ENCODE results near the gene SHPK.
A peak's percentile ranks its signal among the peaks of the same experiment; 100 is the strongest.
"Not testable (repeated sequence)": the region's sequence is repeated elsewhere in the genome, so short reads cannot be mapped to it uniquely, and the experiment has no call there.

Gene SHPK

DNA sequence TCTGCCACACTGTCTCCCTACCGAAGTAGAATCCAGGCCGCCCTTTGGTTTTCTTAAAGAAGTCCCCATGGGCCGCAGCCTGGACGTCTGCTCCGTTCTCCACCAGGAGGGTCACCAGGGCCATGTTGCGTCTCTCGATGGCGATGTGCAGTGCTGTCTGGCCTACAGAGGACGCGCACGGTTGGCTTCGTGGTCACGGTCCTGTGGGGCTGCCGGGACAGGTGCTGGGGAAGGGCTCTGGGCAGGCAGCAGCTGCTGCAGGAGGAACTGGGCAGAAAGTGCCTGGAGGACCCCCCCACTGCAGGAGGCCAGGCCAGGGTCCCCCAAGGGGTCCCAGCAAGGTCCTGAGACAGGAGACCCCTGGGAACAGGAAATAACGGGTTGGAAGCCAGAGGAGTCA lies 45.8 kb downstream of the SHPK start:
- DNase-seq (ENCODE audit: low read depth in 2 of 2) = no peak

DNA sequence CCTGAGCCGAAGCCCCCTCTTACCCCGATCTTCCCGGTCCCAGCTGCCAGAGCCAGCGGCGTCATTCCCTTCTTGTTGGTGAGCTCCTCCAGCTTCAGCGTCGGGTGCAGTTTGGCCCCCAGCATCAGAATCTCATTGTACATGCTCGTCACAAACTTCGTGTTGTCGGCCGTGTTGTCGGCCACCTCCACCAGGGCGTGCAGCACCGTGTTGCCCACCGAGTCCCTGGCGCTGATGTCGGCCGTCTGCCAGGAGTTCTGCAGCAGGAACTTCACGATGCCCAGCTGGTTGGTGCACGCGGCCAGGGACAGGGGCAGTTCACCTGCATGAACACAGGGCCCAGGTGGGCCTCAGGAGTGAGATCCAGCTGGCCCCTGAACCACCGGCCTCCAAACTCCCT lies 46.3 kb downstream of the SHPK start:
- DNase-seq (ENCODE audit: low read depth in 2 of 2) = no peak

DNA sequence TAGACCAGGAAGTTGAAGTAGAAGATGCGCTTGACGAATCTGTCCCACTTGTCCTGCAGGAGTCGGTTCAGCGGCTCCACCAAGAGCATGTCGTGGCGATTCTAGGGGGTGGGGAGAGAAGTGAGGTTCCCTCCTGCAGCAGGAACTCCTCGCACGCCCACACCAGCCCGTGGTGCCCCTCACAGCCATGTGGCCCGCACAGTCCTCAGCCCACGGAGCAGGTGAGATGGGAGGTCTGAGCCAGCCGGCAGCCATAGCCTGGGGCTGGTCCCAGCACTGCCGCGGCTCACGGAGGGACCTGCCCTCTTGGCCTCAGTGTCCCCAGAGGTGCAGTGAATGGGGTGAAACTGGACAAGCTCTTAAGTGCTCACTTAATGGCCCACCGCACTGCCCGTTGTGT lies 50.2 kb downstream of the SHPK start:
- no peak for DNase-seq (ENCODE audit: low read depth in 2 of 2)

DNA sequence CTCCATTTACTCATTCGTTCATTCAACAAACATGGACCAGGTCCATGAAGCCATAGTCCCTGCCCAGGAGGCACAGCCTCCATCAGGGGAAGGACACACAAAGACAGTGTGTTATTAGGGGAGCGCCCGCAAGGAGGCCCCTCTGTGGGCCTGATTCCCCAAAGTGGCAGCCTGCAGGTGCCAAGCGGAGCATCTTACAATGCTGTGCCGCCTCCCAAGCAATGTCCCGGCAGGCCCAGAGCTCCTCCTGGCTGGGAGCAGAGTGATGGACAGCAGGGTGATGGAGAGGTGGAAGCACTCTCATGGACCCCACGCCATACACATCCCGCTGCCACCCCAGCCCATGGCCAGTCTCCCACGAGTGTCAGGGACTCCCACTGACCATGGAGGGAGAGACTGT lies 52.6 kb downstream of the SHPK start:
- no peak for DNase-seq (ENCODE audit: low read depth in 2 of 2)

DNA sequence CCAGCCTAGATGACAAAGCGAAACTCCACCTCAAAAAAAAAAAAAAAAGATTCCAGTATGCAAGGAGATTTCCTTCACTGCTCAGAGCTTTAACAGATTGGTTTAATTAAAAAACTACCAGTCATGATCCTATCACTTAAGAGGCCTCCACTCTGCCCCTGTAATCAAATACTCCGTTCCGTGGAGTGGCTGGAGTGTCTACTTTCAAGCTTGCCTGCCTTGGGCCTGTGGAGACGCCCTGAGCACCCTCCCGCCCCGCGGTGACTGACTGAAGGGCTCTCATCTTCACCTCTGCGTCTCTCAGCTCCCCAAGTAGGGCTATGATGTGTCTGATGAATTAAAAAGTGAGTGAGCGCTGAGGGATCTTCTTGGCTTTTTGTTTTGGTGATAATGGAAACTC lies 53.1 kb downstream of the SHPK start:
- DNase-seq (ENCODE audit: low read depth in 2 of 2) = peak in 1 of 2 experiments; percentile 12

DNA sequence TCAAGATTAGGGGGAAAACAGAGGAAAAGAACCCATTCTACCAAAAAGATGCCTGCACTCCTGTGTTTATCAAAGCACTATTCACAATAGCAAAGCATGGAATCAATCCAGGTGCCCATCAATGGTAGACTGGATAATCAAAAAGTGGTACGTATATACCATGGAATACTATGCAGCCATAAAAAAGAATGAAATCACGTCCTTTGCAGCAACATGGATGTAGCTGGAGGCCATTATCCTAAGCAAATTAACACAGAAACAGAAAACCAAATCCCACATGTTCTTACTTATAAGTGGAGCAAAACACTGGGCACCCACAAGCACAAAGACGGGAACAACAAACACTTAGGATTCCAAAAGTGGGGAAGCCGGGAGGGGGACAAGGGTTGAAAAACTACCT lies 57.4 kb downstream of the SHPK start:
- not testable (repeated sequence) for DNase-seq (ENCODE audit: low read depth in 2 of 2)

DNA sequence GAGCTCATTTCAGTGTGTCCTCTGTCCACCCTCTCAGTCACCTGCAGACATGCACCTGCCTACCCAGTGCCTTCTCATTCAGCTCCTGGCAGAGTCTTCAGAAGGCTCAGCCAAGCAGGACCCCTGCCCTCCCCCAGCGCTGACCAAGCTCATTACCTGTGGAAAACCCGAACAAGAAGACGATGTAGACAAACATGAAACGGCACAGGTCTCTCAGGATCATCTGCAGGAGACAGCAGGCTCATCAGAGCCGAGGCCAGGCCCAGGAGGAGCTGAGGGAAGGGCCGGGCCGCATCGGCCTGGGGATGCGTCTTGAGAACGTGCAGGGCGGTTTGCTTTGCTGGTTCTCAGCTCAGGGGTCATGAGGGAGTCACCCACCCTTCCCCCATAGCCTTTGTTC lies 59.1 kb downstream of the SHPK start:
- DNase-seq (ENCODE audit: low read depth in 2 of 2) = no peak

DNA sequence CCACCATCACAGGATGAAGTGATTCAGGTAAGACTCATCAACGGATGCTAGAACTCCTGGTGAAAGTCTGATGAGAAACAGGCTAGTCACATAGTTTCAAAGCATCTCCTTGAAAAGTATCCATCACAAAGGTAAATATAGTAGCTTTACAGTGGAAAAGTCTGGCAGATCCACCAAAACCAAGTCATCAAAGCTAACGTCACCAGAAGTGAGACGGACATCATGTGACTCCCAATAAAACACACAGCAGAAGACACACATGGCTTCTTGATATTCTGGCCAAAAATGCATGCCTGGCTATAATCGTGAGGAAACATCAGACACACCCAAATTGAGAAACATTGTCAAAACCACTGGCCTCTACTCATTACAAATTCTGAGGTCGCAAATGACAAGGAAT lies 60.5 kb downstream of the SHPK start:
- peak in 1 of 2 experiments; percentile 3 for DNase-seq (ENCODE audit: low read depth in 2 of 2)

DNA sequence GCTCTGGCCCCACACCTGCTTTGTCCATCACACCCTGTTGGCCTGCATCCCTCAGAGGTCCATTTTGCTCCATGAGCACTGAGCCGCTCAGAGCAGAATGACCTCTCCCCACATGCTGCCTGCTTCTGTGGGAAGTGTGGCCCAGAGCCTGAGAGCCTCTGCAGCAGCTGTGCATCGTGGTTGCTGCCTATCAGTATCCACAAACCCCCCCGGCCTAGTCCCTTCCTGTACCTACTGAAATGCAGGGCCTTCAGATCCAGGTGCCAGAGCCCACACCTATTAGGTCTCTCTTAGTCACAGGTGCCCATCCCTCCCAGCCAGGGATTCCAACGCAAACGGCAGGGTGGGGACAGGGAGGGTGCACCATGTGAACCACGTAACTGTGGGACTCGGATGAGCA lies 61.8 kb downstream of the SHPK start:
- no peak for DNase-seq (ENCODE audit: low read depth in 2 of 2)

DNA sequence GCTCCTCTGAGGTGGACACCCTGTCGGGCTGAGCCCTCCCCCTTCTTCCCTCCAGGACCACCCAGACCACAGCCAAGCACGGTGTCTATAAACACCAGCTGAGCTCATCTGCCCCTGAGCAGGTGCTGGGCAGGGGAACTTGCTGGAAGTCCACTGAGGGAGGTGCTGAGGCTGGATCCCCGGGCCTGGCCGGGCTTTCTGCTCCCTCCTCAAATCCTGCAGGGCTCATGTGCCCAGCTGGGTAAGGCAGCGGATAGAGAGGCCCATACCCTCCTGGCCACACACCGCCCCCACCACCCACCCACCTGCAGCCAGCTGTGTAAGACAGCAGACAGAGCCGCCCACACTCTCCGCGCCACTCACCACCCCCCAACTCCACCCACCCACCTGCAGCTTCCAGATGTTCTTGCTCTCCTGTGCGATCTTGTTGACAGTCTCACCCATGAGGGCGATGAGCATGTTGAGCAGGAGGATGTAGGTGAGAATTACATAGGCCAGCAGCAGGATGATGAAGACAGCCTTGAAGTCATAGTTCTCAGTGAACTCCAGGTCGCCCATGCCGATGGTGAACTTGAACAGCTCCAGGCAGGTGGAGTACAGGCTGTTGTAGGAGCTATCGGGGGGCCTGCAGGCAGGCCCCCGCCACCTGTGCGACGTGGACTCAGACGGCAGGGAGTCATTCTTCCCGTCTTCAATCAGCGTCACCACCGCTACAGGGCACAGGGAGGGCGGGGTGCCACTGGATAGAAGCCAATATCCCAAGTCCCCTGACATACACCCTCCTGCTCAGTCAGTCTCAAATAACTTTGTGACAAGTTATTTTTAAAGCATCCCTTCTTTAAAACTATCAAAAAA lies 62.6 kb downstream of the SHPK start:
- DNase-seq (ENCODE audit: low read depth in 2 of 2) = no peak

DNA sequence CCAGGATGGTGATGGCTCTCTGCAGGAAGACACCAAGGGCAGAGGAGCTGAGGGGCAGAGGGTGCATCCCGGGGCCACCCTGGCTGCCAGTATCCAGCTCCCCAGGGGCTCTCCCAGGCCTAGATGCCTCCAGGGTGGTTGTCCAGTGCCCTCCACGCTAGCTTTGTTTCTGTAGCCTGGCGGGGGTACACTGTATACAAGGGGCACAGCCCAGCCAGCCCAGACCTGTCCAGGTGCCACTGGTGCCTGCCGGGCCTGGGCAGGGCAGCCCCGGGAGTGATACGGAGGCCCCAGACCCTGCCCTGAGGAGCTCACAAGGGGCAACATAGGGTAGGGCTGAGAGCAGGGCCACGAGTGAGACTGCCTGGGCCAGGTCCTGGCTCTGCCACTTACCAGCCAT lies 63.8 kb downstream of the SHPK start:
- no peak for DNase-seq (ENCODE audit: low read depth in 2 of 2)

DNA sequence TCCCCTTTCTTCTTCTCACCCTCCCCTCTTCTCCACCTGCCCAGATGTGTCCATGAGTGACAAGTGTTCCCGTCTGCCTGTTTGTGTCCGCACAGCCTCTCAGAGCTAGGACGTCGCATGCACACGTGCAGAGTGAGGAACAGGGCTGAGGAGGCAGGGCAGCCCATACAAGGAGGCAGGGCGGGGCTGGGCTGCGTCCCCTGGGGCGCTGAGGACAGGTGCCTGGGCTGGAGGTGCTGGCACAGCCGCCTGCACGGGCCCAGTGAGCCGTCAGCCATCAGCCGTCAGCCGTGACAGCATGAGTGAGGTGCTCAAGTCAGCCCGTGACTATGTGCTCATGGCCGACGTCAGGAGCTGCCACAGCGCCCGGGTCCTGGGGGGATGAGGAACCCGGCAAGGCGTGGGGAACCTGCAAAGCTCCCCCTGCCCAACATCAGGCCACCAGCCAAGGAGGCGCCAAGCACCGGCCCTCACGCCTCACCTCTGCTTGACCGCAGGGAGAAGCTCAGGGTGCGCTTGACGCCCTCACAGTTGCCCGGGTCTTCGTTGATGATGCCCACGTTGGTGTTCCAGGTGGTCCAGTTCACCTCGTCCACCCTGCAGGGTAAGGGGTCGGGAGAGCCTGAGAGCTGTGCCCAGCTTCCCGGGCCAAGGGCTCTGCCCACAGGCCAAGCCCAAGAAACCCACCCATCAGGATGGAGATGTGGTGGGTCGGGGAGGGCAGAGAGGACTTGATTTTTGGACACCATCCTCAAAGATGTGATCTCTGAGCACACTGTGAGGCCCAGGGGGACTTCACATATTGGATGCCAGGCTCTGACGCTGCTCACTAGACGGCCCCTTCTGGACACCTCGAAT lies 64.8 kb downstream of the SHPK start:
- no peak for DNase-seq (ENCODE audit: low read depth in 2 of 2)

DNA sequence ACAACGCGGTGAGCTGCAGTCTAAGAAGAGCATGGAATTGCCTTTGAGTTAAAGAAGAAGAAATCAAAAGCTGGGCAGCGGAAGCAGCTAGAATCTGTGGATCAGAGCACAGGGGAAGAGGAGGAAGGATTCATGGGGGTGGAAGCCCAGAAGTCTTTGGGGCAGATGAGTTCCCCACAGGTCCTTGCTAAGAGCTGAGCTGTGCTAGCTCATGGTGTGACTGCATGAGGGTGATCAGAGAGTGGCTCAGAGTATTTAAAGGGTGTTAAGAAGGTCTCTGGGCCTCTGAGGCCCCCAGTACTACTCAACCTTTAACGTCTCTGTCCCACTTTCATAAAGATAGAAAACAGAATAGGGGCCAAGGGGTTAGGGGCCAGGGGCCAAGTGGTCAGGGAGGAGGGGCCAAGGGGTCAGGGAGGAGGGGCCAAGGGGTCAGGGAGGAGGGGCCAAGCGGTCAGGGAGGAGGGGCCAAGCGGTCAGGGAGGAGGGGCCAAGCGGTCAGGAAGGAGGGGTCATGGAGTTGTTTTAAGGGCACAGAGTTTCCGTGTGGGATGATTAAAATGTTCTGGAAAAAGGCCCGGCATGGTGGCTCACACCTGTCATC lies 66.4 kb downstream of the SHPK start:
- no peak for DNase-seq (ENCODE audit: low read depth in 2 of 2)

DNA sequence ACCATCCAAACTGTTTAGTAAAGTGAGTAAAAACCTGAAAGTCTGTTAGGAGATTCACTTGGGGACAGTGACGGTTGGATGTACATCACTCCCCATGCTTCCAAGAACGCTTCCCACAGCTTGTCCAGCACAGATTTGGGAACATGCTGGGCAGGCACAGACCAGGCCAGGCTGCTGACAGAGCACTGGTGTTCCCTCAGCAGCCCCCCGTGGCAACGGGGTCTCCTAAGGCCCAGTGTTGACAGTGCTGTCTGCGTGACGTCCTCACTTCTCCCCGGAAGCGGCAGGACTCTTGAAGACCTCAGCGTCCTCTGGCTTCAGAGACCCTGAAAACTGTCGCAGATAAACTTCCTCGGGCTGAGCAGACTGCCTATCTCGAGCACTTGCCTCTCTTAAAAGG lies 69.5 kb downstream of the SHPK start:
- no peak for DNase-seq (ENCODE audit: low read depth in 2 of 2)

DNA sequence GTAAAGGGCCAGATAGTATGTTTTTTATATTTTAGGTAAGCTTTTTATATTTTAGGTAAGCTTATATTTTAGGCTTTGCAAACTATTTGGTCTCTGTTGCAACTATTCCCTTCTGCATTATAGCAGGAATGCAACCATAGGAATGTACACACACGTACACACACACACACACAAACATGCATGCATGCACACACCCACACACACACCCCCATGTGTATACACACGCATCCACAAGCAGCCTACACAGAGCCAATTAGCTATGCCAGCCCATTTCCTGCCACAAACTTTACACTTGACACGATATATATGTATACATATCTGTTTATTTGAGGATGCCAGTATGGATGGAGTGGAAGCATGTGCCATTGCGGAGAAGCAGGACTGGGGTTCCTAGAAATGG lies 70.9 kb downstream of the SHPK start:
- DNase-seq (ENCODE audit: low read depth in 2 of 2) = no peak

DNA sequence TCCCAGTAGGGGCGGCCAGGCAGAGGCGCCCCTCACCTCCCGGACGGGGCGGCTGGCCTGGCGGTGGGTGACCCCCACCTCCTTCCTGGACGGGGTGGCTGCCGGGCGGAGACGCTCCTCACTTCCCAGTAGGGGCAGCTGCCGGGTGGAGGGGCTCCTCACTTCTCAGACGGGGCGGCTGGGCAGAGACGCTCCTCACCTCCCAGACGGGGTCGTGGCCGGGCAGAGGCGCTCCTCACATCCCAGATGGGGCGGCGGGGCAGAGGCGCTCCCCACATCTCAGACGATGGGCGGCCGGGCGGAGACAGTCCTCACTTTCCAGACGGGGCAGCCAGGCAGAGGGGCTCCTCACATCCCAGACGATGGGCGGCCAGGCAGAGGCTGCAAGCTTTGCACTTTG lies 71.8 kb downstream of the SHPK start:
- not testable (repeated sequence) for DNase-seq (ENCODE audit: low read depth in 2 of 2)

DNA sequence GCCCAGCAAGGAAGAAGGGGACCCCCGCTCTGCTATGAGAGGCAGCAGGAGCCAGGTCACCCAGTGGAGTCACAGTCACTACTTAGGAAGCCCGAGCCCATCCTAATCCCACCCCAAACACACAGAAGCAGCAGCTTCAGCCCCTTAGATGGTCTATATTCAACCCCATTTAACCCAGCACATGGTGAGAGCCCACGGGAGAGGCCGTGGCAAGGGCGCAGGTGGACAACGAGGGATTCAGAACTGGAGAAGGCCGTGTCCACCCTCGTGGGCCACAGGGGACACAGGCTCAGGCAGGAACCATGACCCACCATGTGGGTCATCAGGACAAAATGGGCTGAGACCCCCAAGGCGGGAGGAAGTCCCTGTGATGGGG lies 76.8 kb downstream of the SHPK start:
- DNase-seq (ENCODE audit: low read depth in 2 of 2) = no peak

DNA sequence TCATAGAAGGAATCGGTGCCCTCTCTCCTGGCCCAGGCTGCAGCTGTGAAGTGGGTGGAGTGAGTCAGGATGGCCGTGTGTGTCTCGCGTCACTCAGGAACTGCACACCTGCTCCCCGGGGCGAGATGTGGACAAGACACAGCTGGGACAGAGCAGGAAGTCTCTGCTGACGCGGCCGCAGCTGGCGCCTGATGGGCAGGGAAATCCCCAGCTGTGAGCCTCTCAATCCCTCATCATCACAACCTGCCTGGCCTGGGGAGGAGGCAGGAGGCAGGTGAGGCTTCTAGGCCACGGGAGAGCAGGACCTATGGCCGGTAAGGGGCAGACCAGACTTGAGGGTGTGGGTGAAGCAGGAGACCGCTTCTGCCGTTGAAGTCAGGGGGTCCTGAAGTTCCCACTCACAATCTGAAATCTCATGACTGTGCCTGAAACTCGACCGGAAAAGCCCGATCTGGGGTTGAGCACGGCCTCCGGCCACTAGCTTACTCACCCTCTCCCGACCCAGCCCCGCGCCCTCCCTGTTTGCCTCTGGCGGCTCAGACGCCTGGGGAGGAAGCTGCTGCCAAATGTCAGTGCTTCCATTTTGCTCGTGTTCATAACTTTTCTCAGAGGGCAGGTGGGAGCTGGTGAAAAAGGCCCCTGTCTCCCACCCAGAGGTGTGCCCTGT lies 77.3 kb downstream of the SHPK start:
- DNase-seq (ENCODE audit: low read depth in 2 of 2) = no peak

Data from fibroblast of skin of left quadriceps (primary cell).